HG03108 (cell line): ENCODE measurements around the gene MC3R.

ENCODE experiments used
- ATAC-seq: cut with Tn5 transposase; IDR thresholded peaks from one replicate; pipeline ENCODE4 v1.9.1; 2021; ENCODE audit warnings: moderate library complexity; ENCODE audit not compliant: unreplicated experiment

MC3R gene

DNA sequence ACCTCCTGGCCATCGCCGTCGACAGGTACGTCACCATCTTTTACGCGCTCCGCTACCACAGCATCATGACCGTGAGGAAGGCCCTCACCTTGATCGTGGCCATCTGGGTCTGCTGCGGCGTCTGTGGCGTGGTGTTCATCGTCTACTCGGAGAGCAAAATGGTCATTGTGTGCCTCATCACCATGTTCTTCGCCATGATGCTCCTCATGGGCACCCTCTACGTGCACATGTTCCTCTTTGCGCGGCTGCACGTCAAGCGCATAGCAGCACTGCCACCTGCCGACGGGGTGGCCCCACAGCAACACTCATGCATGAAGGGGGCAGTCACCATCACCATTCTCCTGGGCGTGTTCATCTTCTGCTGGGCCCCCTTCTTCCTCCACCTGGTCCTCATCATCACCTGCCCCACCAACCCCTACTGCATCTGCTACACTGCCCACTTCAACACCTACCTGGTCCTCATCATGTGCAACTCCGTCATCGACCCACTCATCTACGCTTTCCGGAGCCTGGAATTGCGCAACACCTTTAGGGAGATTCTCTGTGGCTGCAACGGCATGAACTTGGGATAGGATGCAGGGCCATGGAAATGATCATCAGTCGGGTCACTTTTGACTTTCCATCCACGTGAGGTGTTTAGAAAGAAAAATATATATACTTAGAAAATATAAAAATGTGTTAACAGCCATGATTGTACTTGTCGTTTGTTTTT, 868 bp downstream of the MC3R start:
- no peak for ATAC-seq

DNA sequence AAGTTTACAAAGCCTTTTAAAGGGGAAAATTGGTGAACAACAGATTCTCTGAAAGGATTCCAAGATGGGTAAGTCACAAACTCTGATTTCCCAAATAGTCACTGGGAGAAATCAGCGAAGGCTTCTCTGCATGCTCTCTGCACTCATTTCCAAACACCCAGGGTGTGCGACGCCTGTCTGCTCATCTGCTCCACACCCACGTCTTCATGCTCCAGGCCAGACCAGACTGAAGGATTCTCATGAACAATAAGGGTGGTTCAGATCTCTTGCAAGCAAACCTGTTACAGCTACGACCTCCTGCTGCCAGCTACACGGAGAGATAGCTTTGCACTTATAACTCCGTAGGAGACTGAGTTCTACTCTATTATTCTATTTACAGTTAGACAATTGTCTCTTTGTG, 1.4 kb downstream of the MC3R start:
- no peak for ATAC-seq

DNA sequence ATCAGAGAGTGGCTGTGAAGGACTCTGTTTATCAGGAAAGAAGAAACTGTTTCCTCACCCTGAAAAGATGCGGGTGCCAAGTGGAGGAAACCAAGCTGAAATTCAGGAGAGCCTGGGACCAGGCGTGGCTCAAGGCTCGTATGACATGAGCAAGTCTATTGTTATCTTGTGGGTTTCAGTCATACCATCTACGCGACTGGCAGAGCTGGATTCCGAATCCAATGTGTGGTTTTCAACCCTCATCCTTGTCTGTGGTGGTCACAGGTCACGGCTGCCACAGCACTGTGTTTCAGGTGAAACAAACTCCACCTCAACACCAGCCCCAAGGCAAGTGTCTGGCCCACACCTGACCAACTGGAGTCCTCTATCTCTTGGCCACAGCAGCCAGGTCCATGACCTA, 9.1 kb downstream of the MC3R start:
- no peak for ATAC-seq

DNA sequence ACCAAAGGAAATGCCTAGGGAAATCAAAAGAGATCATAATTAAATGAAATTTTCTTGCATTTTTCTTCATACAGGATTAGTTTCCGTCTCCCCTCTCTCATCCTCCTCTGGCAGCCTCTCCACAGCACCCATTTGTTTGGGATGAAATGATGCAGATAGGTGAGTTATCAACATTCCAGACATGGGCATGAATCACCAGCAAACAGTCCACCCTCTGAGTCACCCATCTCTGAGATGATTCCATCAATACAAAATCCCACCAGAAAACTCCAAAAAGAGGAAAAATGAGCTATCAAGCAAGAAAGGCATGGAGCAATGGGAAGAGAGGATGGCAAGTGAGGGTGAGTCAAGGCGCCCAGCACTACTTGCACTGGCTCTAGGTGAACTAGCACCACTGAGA, 11.4 kb downstream of the MC3R start:
- no peak for ATAC-seq

DNA sequence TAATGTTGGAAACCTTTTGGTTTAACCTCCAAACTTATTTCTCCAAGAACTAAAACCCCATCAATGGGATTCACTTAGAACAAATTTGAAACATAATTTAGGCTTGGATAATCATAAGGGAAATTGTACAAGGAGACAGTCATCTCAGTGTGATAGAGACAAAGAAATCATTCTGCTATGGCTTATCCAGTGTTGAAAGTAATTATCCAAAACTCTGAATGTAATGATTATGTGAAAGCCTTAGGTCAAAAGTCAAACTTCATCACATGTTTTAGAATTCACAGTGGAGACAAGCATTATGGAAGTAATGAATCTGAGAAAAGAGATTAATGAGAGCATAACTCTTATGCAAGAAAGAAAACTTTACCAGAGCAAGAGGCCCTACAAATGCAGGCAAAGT, 20.0 kb downstream of the MC3R start:
- no peak for ATAC-seq

DNA sequence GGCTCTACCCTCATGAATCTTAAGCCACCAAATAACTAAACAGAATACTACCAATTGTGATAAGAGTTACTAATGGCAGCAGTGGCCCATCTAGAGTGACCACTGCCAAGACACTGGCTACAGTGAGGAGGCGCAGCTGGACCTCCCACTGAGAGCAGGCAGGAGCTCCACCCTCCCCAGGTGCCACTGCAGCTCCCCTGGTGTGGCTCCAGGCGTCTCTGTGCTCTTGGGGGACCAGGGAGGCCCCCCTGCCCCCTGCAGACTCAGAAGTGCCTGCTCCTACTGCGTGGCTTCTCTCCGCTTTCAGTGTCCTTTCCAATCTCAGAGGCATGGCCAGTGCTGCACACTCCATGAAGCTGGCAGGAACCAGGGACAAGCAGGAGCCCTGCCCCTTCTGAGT, 23.4 kb downstream of the MC3R start:
- no peak for ATAC-seq

DNA sequence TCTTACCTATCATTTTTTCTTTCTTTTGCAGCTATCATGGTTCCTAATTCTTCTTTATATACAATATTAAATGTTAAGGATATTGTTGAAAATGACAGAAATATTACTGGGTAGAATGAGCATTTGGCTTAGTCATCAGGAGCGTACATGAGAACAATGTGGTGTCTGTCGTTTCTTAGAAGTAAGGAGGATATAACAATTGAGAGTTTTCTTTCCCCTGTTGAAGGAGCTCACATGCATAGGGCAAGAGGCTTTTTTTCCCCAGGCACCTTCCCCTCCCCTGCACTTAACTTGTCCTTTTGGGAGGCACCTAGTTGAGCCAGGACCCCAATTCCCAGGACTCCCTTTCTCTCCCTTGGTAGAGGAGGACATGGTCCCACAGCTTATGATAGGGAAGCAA, 25.0 kb downstream of the MC3R start:
- ATAC-seq: no peak

DNA sequence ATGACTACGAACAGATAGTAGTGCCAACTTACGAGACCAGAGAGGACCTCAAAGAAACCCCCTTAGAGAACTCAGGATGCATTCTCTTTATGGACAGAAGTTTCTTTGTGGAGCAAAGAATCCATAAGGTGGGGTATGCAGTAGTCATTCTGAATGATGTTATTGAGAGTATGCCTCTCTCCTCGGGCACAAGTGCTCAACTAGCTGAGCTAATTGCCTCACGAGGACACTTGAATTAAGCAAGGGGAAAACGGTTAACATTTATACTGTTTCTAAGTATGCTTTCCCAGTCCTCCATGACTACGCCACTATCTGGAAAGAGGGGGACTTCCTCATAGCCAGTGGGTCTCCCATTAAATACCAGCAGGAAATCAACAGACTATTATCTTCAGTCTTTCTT, 25.6 kb downstream of the MC3R start:
- ATAC-seq: no peak

DNA sequence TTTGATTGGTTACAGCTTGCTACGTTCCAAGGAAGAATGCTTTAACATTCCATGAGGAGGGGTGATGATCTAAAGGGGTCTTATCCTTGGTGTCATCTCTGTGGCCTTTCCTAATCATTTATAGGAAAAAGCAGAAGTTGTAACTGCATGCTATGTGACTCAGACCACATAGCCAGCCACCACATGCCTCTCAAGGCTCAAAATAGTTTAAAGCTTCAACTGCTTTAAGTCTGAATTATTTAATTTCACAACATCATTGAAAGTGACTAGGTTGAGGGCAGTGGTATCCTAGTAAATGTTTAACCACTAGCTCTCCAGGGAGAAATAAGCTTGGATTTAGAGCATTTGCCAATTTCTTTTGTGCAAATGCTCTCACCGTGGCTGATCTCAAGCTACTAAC, 29.7 kb downstream of the MC3R start:
- no peak for ATAC-seq

DNA sequence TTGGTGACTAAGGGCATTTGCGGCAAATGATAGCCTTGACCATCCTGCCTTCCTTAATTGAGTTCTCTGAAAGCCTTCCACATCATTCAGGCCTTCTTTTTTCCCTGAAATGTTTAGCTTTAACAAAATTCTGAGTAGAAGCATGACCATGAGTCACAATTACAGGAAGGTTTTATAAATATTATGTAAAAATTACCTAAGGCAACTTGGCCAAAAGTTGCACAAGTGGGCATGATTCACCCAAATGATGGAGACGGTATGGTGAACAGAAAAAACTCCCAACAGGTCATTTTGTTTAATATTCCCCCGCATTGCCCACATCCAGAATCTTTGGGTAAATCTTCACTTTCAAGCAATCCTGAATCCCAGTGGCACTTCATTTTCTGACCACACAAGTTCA, 37.0 kb downstream of the MC3R start:
- ATAC-seq: no peak

DNA sequence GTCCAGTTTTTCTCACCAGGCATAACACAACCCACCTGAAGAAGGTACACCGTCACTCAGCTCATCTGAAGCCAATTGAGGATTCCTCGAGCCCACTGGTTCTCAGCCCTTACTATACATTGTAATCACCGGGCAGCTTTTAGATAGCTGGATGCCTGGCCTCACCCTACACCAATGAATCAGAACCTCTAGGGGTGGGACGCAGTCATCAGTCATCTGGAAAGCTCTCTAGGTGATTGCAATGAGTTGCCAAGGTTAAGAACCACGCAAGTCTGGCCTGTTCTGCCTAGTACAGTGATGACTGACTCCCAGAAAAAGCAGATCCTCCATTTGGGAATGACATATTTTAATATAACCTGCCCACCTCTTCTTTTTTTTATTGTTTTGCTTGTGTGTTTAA, 41.1 kb downstream of the MC3R start:
- ATAC-seq: no peak

DNA sequence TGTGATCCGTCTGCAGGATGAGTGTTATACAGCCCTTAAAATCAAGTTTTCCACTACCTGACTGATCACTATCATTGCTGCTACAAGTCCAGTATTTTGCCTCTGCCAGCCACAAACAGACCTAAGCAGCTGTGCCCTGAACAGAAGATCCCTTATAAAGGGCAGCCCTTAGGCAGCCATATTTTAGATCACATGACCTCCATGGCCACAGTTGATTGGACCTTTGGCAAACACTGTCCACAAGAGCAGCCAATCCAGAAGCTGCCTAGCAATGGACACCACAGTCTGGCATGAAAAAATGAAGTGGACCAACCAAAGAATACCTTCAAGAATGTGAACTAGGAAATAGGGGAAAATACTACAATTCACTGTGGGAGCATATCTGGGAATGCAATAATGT, 50.8 kb downstream of the MC3R start:
- no peak for ATAC-seq
